Neural crest cell (in vitro differentiated cells): ENCODE measurements around the gene CMC4. TPM values are rescaled to one million over a fixed set of nuclear protein-coding genes. Genes with fewer than 3 reads are reported as not detected.
A peak's percentile ranks its signal among the peaks of the same experiment; 100 is the strongest.

Experiments
- DNase-seq: peaks from one replicate; pipeline ENCODE4 v3.0.0; 2021; ENCODE audit warnings: low read depth, mixed read lengths, low spot score
- H3K27ac Mint-ChIP-seq: one replicate; pipeline ENCODE4 v1.8.0; 2021; ENCODE audit warnings: mild to moderate bottlenecking, mixed read lengths; ENCODE audit not compliant: unreplicated experiment
- H3K27me3 Mint-ChIP-seq: 2 replicates; pipeline ENCODE4 v1.8.0; 2021; ENCODE audit warnings: low read depth, mild to moderate bottlenecking, mixed read lengths
- H3K36me3 Mint-ChIP-seq: 2 replicates; pipeline ENCODE4 v1.8.0; 2021; ENCODE audit warnings: low read depth, mild to moderate bottlenecking, mixed read lengths
- H3K4me1 Mint-ChIP-seq: 2 replicates; pipeline ENCODE4 v1.8.0; 2021; ENCODE audit warnings: mixed read lengths
- H3K4me3 Mint-ChIP-seq: one replicate; pipeline ENCODE4 v1.8.0; 2021; ENCODE audit warnings: mild to moderate bottlenecking, mixed read lengths
- H3K9me3 Mint-ChIP-seq: 2 replicates; pipeline ENCODE4 v1.8.0; 2021; ENCODE audit warnings: mixed read lengths
- CTCF ChIP-seq: fragments of 200-600 bp; sonication (generic); conservative IDR thresholded peaks from 2 replicates; pipeline ENCODE4 v1.5.0; 2021; ENCODE audit warnings: antibody characterized with exemption, mild to moderate bottlenecking
- total RNA-seq: library from RNA; stranded (reverse); gene quantifications from 2 replicates; pipeline ENCODE4 v1.2.1, GENCODE V29; 2021

Gene CMC4
- total RNA-seq, 1 donor from 2014 or later: 4.3 TPM

DNA sequence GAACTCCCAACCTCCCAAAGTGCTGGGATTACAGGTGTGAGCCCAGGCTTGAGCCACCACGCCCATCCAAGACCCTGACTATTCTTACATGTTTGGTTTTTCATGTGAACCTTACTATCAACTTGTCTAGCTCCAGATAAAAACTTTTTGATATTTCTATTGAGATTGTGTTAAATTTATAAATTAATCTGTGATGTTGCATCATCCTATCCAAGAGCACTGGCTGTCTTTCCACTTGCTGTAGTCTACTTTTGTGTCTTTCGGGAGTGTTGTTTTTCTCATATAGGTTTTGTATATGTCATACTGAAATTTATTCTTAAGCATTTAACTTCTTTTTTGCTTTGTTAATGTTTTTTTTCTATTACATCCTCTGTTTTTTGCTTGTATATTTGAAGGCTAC, 35.0 kb upstream of the CMC4 start:
- no peak for DNase-seq
- no peak overlapping the region for H3K27ac Mint-ChIP-seq
- H3K4me3 Mint-ChIP-seq: no peak overlapping the region
- H3K4me1 Mint-ChIP-seq: no peaks in the 10 kb centered on the region
- peaks cover 20% of the 10 kb centered on the region for H3K36me3 Mint-ChIP-seq
- H3K27me3 Mint-ChIP-seq: no peaks in the 10 kb centered on the region
- H3K9me3 Mint-ChIP-seq: peaks cover 5% of the 10 kb centered on the region
- no peak for TF ChIP-seq CTCF

DNA sequence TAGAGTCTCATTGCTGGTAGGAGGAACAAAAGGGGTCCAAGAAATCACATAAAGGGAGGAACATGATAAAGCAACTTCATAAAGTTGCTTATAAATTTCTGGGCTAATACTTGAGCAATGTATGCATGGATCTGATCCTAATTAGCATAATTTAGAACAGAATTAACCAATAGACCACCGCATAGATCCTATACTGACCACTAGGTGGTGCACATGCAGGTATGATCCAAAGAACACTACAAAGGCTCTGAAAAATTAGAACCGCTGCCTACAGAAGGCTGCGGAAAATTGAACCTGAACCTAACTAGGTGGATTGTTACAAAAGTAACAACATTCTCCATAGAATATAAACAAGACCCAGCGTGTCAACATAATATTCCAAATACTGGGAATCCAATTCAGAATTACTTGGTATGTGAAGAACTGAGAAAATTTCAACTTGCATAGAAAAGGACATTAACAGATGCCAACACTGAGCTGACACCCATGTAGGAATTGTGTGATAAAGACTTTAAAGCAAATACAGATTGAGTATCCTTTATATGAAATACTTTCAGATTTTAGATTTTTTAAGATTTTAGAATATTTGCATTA, 23.6 kb upstream of the CMC4 start:
- H3K4me1 Mint-ChIP-seq: no peaks in the 10 kb centered on the region
- no peak overlapping the region for H3K4me3 Mint-ChIP-seq
- H3K27ac Mint-ChIP-seq: no peak overlapping the region
- peaks cover 22% of the 10 kb centered on the region for H3K36me3 Mint-ChIP-seq
- peak; percentile 70 for TF ChIP-seq CTCF
- H3K27me3 Mint-ChIP-seq: no peaks in the 10 kb centered on the region
- no peak for DNase-seq
- H3K9me3 Mint-ChIP-seq: no peaks in the 10 kb centered on the region

- Mint-ChIP-seq H3K36me3 (peaks cover 24% of the 10 kb centered on the region), H3K9me3 (peaks cover 6% of the 10 kb centered on the region), H3K27ac (no peak overlapping the region), H3K4me3 (no peak overlapping the region), H3K4me1 (no peaks in the 10 kb centered on the region), H3K27me3 (no peaks in the 10 kb centered on the region)
- no peak for TF ChIP-seq CTCF
- DNase-seq: no peak
Observed at GRCh38 chrX:155086961-155087735, 16.2 kb upstream of the CMC4 start.

GRCh38 chrX:155086202-155086840, 15.4 kb upstream of the CMC4 start:
- no peaks in the 10 kb centered on the region for H3K4me1 Mint-ChIP-seq
- H3K36me3 Mint-ChIP-seq: peaks cover 27% of the 10 kb centered on the region
- H3K9me3 Mint-ChIP-seq: peaks cover 6% of the 10 kb centered on the region
- no peak overlapping the region for H3K4me3 Mint-ChIP-seq
- peak; percentile 56 for TF ChIP-seq CTCF
- no peaks in the 10 kb centered on the region for H3K27me3 Mint-ChIP-seq
- H3K27ac Mint-ChIP-seq: no peak overlapping the region
- DNase-seq: peak; percentile 14

DNA sequence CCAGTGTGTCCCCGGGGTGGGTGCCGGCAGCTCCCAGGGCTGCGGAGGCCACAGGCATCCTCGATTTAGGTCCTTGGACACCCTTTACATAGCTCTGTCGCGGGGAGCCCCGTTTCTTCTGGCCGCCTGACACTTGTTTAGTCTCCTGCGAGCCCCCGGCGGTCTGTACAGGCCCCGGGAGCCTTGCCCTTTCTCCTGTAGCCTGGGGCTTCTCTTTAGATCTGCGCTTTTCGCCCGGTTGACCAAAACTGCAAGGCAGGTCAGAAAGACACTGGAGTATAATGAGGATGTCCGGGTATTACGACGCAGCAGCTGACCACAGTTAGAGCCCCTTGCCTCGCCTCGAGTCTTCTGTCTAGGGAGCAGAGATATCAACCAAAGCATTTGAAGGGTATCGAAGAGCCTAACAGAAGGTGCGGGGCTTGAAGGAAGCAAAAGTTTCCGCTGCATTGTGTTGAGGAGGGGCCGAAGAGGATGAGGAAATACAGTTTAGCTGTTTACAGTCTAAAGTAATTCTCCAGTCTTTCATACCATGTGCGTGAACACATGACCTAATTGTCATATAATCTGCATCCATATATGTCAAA, 851 bp upstream of the CMC4 start:
- H3K9me3 Mint-ChIP-seq: no peaks in the 10 kb centered on the region
- peaks cover 4% of the 10 kb centered on the region for H3K36me3 Mint-ChIP-seq
- H3K27me3 Mint-ChIP-seq: no peaks in the 10 kb centered on the region
- H3K4me1 Mint-ChIP-seq: peaks cover 36% of the 10 kb centered on the region
- peak; percentile 6 for DNase-seq
- TF ChIP-seq CTCF: no peak
- peak overlapping the region; percentile 94 for H3K27ac Mint-ChIP-seq
- H3K4me3 Mint-ChIP-seq: peak overlapping the region; percentile 94
